Erythroblast (primary cell): Measurements from ENCODE around the gene MOB2.

Experiments used
- DNase-seq, 2 experiments: peaks; one replicate each; lab custom pipeline; 2025; lab: John Stamatoyannopoulos, UW
- GATA1 ChIP-seq: IDR thresholded peaks from 2 replicates; pipeline ENCODE4 v1.6.1; 2011; ENCODE audit warnings: low read depth, mild to moderate bottlenecking, control low read depth, low read length, moderate library complexity
- POLR2A ChIP-seq: IDR thresholded peaks from 2 replicates; pipeline ENCODE4 v1.6.1; 2011; ENCODE audit warnings: mild to moderate bottlenecking, low read length

The MOB2 gene

DNA sequence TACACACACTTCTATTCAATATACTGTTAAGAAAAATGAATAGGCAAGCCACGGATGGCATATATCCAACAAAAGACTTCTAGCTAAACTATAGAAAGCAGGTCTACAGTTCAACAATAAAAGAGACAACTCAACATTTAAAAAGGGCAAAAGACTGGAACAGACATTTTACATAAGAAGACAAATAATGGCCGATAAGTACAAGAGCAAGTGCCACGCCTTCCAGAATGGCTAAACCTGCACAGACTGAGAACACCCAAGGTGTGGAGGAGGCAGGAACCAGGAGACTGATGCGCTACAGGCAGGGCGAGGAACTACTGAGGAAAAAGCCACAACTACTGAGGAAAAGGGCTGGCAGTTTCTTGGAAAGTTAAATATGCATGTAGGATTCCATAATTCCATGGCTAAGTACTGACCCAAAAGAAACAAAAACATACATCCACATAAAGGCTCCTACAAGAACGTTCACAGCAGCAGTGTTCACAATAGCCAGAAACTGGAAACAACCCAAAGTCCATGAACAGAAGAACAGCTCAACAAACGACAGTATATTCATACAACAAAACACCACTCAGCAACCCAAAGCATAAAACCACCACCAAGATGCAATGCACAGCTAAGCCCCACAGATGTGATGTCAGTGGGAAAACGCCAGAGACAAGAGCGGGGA is 9.6 kb upstream of the MOB2 start:
- no peak for DNase-seq
- TF ChIP-seq GATA1 (no peak), POLR2A (no peak)

DNA sequence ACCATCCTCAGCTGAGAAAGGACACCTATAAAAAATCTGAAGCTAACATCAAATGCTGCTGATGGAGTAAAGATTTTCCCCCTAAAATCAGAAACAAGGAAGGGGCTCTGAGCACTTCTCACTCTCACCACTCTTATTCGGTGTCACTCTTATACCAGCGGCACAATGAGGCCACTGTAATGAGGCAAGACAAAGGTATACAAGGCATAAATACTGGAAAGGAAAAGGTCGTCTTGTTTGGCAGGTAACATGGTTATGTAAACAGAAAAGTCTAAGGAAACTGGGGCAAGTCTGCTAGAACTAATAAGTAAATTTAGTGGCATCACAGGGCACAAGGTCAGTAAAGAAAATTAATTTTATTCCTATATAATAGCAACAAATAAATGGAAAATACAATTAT is 8.1 kb upstream of the MOB2 start:
- no peak for DNase-seq
- TF ChIP-seq POLR2A (no peak), GATA1 (no peak)

DNA sequence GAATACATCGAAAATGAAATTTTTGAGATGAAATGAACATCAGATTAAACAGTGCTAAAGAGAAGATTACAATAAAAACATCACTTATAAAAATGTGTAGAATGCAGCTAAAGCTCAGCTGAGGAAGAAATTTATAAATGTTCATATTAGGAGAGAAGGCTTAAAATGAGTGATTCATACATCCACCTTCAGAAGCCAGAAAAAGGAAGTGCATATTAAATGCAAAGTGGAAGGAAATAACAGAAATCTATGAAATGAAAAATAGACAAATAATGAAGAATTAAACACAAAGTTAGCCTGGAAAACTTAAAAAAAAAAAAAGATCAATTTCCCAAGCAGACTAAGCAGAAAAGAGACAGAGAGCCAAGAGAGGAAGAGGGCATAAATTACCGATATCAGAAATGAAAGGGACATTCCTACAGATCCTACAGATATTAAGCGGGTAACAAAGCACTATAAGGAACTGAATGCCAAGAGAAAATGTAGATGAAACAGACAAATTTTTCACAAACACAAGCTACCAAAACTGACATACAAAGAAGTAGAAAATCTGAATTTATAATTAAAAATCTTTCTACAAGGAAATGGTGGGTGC is 7.2 kb upstream of the MOB2 start:
- no peak for DNase-seq
- TF ChIP-seq GATA1: no peak
- TF ChIP-seq POLR2A: no peak

DNA sequence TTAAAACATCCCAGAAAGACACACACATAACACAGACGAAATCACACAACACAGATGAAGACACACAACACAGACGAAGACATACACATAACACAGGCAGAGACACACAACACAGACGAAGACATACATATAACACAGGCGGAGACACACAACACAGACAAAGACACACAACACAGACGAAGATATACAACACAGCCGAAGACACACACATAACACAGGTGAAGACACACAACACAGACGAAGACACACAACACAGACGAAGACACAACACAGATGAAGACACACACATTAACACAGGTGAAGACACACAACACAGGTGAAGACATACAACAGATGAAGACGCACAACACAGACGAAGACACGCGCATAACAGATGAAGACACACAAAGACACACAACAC is 4.8 kb upstream of the MOB2 start:
- DNase-seq: no peak
- TF ChIP-seq POLR2A (no peak), GATA1 (no peak)

DNA sequence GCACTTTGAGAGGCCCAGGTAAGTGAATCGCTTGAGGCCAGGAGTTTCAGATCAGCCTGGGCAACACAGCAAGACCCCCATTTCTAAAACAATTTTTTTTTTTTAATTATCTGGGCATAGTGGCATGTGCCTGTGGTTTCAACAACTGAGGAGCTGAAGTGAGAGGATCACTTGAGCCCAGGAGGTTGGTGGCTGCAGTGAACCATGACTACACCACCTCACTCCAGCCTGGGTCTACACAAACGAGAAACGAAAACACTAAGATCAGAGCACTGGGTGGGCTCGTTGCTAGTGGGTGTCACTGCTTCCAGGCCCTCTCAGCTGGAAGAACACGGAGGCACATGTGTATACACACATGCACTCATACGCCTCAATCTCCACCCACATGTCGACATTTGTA is 4.1 kb upstream of the MOB2 start:
- TF ChIP-seq POLR2A (no peak), GATA1 (no peak)
- DNase-seq: no peak

DNA sequence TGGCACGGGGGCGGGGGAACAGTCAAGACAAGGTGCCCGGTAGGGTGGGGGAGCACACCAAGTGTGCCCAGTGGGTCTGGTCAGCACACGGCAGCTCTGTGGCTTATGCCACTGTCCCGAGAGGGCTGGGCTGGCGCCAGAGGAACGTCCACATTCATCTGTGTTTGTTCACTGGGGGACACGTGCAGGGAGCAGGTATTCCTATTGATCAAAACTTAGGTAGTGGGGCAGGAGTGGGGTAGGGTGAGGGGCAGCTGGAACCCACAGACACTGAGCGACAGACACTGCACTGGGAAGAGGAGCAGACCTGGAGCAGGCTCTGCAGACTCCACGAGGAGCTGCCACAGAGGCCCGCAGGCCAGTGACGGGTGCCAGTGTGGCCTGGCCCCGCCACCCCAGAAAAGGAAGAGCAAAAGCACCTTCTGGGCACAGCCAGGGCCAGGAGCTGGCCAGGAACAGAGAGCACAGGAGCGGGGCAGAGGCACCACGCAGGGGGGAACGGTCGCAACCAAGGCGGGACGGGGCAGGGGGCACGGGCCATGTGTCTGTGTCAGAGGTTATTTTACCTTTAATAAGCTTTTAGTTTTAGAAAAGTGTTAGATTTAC is 2.1 kb upstream of the MOB2 start:
- DNase-seq: no peak
- TF ChIP-seq GATA1 (no peak), POLR2A (no peak)

DNA sequence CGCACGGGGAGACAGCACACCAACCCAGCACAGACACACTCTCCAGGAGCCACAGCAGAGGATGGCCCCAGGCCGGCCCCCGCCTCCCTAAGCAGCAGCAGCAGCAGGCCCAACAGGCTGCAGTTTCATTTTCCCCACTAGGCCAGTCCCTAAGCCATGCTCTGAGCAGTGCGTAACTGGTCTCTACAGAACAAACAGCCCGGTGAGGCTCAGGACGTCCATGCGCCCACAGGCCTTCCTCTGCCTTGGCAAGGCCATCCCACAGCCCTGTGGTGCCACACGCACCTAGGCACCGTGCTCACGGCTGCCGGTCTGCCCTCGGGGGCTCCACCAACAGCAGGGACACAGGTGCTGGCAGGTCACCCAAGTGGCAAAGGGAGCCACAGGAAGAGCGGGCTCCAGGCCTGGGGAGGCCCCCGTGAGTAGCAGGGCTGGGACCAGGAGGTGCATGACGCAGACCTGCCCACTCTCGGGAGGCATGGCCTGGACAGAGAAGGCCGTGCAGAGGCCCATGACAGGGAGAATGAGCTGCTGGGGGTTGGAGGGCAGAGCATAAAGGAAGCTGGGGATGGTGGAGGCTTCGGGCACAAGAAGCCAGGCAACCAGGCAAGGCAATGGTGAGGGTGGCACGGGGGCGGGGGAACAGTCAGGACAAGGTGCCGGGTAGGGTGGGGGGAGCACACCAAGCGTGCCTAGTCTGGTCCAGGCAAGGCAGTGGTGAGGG is 1.4 kb upstream of the MOB2 start:
- TF ChIP-seq POLR2A: no peak
- no peak for DNase-seq

DNA sequence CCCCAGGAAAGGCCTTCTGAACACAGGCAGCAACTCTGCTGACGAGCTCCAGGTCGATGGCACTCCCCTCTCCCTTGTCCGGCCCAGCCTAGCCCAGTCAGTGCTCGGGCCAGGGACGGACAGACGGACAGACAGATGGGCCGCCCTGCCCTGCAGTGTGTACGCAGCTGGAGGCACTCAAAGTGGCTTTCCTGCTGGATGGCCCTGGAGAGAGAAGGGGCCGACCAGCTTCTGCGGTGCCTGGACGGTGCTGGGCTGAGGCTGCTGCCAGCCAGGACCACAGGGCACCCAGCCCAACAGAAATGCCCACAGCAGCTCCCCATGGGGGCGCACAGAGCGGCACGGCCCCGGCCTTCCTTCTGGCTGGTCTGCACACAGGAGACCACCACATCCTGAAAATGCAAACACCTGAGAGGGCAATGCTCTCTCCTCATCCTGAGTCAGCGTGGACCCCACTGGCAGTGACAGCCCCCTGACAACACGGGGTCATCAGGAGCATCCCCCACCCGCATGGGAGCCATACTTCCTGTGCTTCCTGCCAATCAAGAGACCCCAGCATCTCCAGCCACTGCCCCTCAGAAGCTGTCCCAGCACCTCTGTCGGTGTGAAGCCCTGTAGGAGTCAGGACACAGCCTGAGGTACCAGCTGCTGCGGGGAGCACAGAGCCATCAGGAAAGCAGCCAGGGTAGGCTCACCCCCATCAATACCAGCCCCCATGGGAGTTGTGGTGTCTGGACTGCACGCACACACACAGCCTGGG is 692 bp upstream of the MOB2 start:
- TF ChIP-seq POLR2A (no peak), GATA1 (no peak)
- DNase-seq: no peak

DNA sequence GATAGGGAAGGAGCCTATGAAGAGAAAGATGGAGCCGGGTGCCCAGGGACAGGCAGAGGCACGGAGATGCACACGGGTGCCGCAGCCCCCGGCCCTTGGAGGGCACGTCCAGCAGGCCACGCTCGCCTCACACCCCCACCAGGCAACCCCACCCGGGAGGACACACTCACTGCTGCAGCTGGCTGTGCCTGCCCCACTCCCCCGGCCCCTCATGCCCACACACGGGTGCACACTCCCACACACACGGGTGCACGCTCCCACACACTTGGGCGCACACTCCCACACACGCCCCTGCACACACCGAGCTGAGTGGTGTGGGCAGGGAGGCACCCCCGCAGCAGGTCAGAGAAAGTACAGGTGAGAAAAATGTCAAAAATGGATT is 1.1 kb downstream of the MOB2 start:
- TF ChIP-seq GATA1 (no peak), POLR2A (no peak)
- DNase-seq: no peak

DNA sequence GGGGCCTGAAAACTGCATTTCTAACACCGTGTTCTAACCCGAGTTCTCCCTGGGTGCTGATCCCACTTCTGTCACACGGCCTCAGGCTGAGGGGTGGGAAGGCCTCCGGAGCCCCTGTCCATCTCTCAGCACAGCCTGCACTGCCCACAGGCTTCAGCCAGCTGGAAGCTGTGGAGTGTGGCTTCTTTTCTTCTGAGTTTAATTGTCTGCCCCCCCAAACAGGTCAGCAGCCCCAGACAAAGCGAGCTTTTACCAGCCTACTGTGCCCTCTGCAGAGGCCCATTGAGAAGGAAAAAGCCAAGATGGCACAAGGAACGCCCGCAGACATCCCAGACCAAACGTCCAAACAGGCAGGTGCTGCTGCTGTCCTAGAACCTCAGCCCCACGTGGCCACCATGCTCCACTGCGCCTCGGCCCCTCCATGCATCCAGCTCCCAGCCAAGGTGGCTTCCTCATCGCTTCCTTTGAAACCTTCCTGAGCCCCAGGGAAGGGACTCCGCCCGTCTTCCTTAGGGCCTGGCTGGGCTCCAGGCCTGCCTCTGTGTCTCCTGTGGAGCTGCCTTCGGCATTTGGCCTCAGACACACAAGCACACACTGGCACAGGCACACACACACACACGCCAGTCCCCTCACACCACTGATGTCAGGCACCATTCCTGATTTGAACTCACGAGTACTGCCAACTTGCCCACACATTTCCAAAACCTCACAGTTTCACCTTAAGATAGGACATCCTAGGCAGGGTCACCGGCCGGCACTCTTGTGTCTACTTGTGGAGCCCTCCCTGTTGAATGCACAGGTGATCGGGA is 1.7 kb downstream of the MOB2 start:
- DNase-seq: no peak
- TF ChIP-seq GATA1 (no peak), POLR2A (no peak)

DNA sequence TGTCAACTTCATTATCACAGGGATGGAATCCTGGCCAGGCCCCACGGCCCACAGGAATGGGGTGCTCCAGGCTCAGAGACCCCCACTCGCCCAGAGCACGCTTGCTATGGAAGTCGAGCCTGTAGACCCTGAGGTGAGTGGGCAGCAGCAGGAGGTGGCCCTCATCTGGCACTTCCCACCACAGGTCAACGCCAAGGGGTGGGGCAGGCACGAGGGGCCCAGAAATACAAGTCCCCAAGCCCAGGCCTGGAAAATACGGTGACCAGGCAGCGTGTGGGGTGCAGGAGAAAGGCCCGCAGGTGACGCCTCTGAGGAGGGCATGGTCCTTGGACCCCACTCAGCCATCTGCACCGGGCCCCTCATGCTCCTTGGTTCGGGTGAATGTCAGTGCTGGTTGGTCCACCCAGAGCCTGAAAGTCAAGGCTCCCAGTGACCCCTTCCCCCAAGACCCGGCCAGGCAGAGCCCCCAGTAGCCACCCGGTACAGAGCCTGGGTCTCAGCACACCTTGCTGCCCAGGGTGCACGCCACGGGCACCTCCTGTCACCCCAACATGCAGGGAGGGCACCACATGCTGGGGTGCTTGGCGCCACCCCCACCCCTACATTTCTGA is 2.4 kb downstream of the MOB2 start:
- DNase-seq: no peak
- TF ChIP-seq GATA1: no peak
- no peak for TF ChIP-seq POLR2A

DNA sequence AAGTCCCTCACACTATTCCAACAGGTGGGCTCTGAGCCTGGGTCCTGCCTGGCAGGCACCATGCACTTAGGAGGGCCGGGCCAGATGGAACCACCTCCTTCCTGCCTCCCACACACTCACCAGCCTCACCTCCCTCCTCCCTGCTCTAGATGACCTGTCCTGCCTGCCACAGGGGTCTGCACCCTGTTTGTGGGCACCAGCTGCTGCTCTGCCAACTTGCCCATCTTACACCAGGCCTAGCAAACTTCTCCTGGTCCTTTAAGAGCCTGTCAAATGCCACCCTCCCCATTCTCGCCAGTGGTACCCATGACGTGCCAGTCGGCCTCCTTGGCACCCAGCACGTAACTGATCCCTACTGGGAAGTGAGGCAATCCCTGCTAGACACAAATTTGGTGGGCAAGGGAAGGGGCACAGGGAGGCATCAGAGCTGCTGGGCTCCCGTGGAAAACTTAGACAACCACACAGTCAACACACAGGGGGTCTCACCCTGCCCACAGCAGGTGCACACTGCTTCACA is 3.1 kb downstream of the MOB2 start:
- TF ChIP-seq POLR2A: no peak
- TF ChIP-seq GATA1: no peak
- no peak for DNase-seq
